GM18873 (cell line): ENCODE results near the gene ST13.
"Not testable (repeated sequence)": the region's sequence is repeated elsewhere in the genome, so short reads cannot be mapped to it uniquely, and the experiment has no call there.

ENCODE experiments used
- ATAC-seq: cut with Tn5 transposase; IDR thresholded peaks from one replicate; pipeline ENCODE4 v1.9.1; 2021; ENCODE audit warnings: mild to moderate bottlenecking, moderate library complexity, moderate number of reproducible peaks; ENCODE audit not compliant: unreplicated experiment, low FRiP score

Gene ST13

DNA sequence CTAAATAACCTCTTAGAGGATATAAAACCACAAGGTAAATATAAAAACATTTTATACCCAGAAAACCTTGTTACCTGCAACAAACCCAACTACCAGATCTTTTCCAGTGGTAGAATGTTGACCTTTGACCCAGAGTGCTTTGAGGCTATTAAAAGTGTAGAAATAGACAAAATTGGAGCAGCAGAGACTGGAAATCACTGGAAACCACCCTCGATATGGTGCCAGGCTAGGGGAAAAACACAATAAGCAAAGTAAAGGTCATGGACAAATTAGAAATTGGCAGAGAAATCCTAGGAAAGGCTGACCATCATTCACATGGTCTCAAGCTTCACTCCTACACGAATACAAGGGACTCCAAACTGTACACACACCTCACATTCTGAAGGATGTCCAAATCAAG is 64.0 kb downstream of the ST13 start:
- no peak for ATAC-seq

DNA sequence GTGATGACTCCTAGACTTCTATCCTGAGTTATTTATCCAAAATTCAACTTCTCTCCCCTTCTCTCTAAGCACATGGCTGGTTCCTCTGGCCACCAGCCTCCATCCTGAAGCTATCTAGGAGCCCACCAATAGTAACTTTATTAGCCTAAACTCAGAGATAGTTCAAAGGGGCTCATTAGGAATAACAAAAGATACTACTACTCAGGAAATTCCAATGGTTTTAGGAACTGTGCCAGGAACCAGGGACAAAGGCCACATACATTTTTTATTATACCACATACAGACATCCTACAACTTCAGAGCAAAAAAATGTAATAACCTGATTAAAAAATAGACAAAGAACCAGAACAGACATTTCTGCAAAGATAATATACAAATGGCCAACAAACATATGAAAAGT is 65.2 kb downstream of the ST13 start:
- no peak for ATAC-seq

DNA sequence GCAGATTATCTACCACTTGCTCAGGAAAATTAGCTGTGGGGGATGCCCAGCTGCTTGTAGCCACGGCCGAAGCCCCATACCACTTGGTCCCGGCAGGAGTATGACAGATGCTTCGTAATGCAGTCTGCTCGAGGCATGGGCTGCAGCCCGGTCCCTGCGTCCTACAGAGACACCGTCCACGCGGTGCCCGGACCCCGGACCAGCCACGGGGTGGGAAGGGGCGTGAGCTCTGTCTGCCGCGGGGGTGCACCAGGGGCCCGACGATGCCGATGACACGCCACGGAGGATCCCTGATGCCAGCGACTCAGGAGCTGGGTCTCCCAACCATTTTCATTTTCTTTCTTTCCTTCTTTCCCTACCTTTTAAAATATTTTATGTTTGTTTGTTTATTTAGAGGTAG is 67.3 kb downstream of the ST13 start:
- no peak for ATAC-seq

- no peak for ATAC-seq
These were observed 73.9 kb downstream of the ST13 start for GRCh38 chr22:40782521-40782920.

DNA sequence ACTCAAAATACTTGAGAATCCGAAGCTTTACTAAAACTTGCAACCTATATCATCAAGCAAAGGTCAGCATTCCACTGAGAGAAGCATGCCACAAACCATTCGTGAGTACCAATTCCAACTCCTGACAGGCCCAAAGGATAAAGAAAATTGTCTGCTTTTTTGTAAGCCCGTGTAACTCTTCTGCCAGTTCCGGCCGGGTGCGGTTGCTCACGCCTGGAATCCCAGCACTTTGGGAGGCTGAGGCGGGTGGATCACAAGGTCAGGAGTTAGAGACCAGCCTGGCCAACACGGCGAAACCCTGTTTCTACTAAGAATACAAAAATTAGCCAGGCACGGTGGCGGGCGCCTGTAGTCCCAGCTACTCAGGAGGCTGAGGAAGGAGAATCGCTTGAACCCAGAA is 74.7 kb downstream of the ST13 start:
- not testable (repeated sequence) for ATAC-seq
